B cell (primary cell): ENCODE measurements around the gene SLC30A1. TPM values are rescaled to one million over a fixed set of nuclear protein-coding genes. Genes with fewer than 3 reads are reported as not detected.

ENCODE experiments used
- ATAC-seq: fragments of 200-7000 bp; cut with Tn5 transposase; one replicate; pipeline ENCODE4 v1.10.0; 2021; ENCODE audit warnings: low read depth, mild to moderate bottlenecking, moderate number of reproducible peaks, moderate library complexity
- CTCF ChIA-PET: fragments of 350-600 bp; sonication (Branson Sonifier 250); formaldehyde crosslinking; loops from one replicate; lab custom pipeline; 2021; ENCODE audit warnings: antibody characterized with exemption, inconsistent platforms; lab: Charles Lee
- POLR2A ChIA-PET: fragments of 350-600 bp; sonication (Branson Sonifier 250); formaldehyde crosslinking; loops from one replicate; lab custom pipeline; 2021; ENCODE audit warnings: antibody characterized with exemption; lab: Charles Lee
- DNase-seq: peaks from one replicate; pipeline ENCODE4 v3.0.0; 2013
- H2AFZ ChIP-seq: 2 replicates; pipeline ENCODE4 v1.6.1; 2012; ENCODE audit warnings: mild to moderate bottlenecking, low read depth, low read length; ENCODE audit not compliant: insufficient read depth, poor library complexity, severe bottlenecking
- H3K27ac ChIP-seq, 2 donors: 1 replicate in 1 of 2; 2 replicates in 1 of 2; pipeline ENCODE4 v1.5.1; 2012 to 2013; ENCODE audit warnings: low read length in 2 of 2, mild to moderate bottlenecking in 2 of 2, moderate library complexity in 1 of 2
- H3K27me3 ChIP-seq, 4 experiments: fragments of 200-600 bp in 1 of 4; sonication (generic) in 1 of 4; replicated peaks in 1 of 4; 1 replicate in 2 of 4; 2 replicates in 2 of 4; pipeline versions ENCODE4 v1.6.1 to v1.7.0; 2013 to 2016; ENCODE audit warnings: low read length in 3 of 4, mild to moderate bottlenecking in 2 of 4, mixed read lengths in 1 of 4, moderate library complexity in 1 of 4; ENCODE audit not compliant: insufficient read depth in 4 of 4, control insufficient read depth in 3 of 4; ENCODE audit errors: control extremely low read depth in 1 of 4
- H3K36me3 ChIP-seq, 2 experiments: replicated peaks in 1 of 2; 1 replicate in 1 of 2; 2 replicates in 1 of 2; pipeline versions ENCODE4 v1.6.1 to v1.7.1; 2013; ENCODE audit warnings: low read length in 1 of 2; ENCODE audit not compliant: insufficient read depth in 2 of 2, control insufficient read depth in 1 of 2; ENCODE audit errors: control extremely low read depth in 1 of 2, extremely low read depth in 1 of 2
- H3K4me1 ChIP-seq, 2 donors: fragments of 200-600 bp in 1 of 2; sonication (generic) in 1 of 2; 1 replicate in 1 of 2; 2 replicates in 1 of 2; pipeline versions ENCODE4 v1.5.1 to v1.6.1; 2013 to 2017; ENCODE audit warnings: low read length in 2 of 2; ENCODE audit not compliant: control insufficient read depth in 2 of 2, insufficient read depth in 2 of 2
- H3K4me2 ChIP-seq: replicated peaks from 2 replicates; pipeline ENCODE3; 2012; ENCODE audit warnings: mild to moderate bottlenecking, low read depth, low read length; ENCODE audit not compliant: poor library complexity, severe bottlenecking
- H3K4me3 ChIP-seq, 5 experiments: fragments of 200-600 bp in 1 of 5; sonication (generic) in 1 of 5; 1 replicate in 3 of 5; 2 replicates in 2 of 5; pipeline versions ENCODE4 v1.5.1 to v1.7.0; 2011 to 2016; ENCODE audit warnings: low read length in 4 of 5, mild to moderate bottlenecking in 4 of 5, low read depth in 2 of 5, control low read depth in 1 of 5, moderate library complexity in 1 of 5; ENCODE audit not compliant: insufficient read depth in 1 of 5; ENCODE audit errors: control extremely low read depth in 1 of 5, extremely low read depth in 1 of 5
- H3K79me2 ChIP-seq: fragments of 200-600 bp; sonication (generic); one replicate; pipeline ENCODE4 v1.6.0; 2016; ENCODE audit warnings: low read length; ENCODE audit not compliant: control insufficient read depth, insufficient read depth
- H3K9ac ChIP-seq: fragments of 200-600 bp; sonication (generic); 2 replicates; pipeline ENCODE4 v1.6.1; 2017; ENCODE audit warnings: mild to moderate bottlenecking, low read length, moderate library complexity
- H3K9me3 ChIP-seq, 3 donors: one replicate each; pipeline versions ENCODE4 v1.6.1 to v1.7.1; 2013; ENCODE audit warnings: low read length in 2 of 3; ENCODE audit not compliant: control insufficient read depth in 2 of 3, insufficient read depth in 1 of 3; ENCODE audit errors: control extremely low read depth in 1 of 3
- H4K20me1 ChIP-seq: 2 replicates; pipeline ENCODE4 v1.6.0; 2012; ENCODE audit warnings: mild to moderate bottlenecking, low read length; ENCODE audit not compliant: insufficient read depth, control insufficient read depth, poor library complexity, severe bottlenecking
- H3K27ac Mint-ChIP-seq: one replicate; pipeline ENCODE4 v1.8.0; 2021; ENCODE audit warnings: mixed read lengths
- H3K27me3 Mint-ChIP-seq: one replicate; pipeline ENCODE4 v1.8.0; 2021; ENCODE audit warnings: mixed read lengths
- H3K4me1 Mint-ChIP-seq: one replicate; pipeline ENCODE4 v1.8.0; 2021; ENCODE audit warnings: mixed read lengths
- H3K4me3 Mint-ChIP-seq: one replicate; pipeline ENCODE4 v1.8.0; 2021; ENCODE audit warnings: mixed read lengths
- H3K9me3 Mint-ChIP-seq: one replicate; pipeline ENCODE4 v1.8.0; 2022; ENCODE audit warnings: mixed read lengths; ENCODE audit not compliant: insufficient read depth
- CTCF ChIP-seq: fragments of 200-600 bp; IDR thresholded peaks from one replicate; pipeline ENCODE4 v1.8.0; 2022; ENCODE audit warnings: antibody characterized with exemption, mild to moderate bottlenecking
- EZH2 ChIP-seq: IDR thresholded peaks from 2 replicates; pipeline ENCODE4 v1.6.1; 2012; ENCODE audit warnings: borderline replicate concordance, low read depth, mild to moderate bottlenecking, moderate library complexity, low read length; ENCODE audit not compliant: insufficient read depth, poor library complexity, severe bottlenecking
- WGBS: methylation state at CpG from one replicate; pipeline ENCODE4 v1.1.5; 2013; ENCODE audit warnings: missing lambda C conversion rate; ENCODE audit not compliant: insufficient coverage; 5-methylcytosine and 5-hydroxymethylcytosine counted together
- intact Hi-C: fragments of 100-400 bp; cut with micrococcal nuclease; formaldehyde crosslinking; loops from one replicate; pipeline ENCODE4 v1.10.0; 2022
- polyA plus RNA-seq: library from polyadenylated mRNA; depleted of rRNA; stranded (reverse); fragments of >200 nt; gene quantifications from 2 replicates; pipeline ENCODE4 v1.2.3, GENCODE V29; 2012
- total RNA-seq, 2 donors: library from RNA; stranded (reverse); fragments of 120-200 nt in 1 of 2; gene quantifications; 1 replicate in 1 of 2; 2 replicates in 1 of 2; pipeline versions ENCODE4 v1.2.3 to v1.2.4, GENCODE V29; 2013 to 2022

Gene SLC30A1
- total and polyA plus RNA-seq, 2 donors (not counting 1 experiment from before 2014, with no cell fraction given), result 1.7 to 12.2 TPM

GRCh38 chr1:211607754-211608473, 29.0 kb upstream of the SLC30A1 start:
- Histone ChIP-seq H3K9ac (no peak overlapping the region), H3K9me3 (no peaks in the 10 kb centered on the region), H2AFZ (peak overlapping the region; percentile 90), H4K20me1 (no peaks in the 10 kb centered on the region), H3K27ac (no peak overlapping the region), H3K4me2 (no peak overlapping the region), H3K36me3 (no peaks in the 10 kb centered on the region), H3K4me3 (no peak overlapping the region), H3K27me3 (no peaks in the 10 kb centered on the region), H3K4me1 (peaks cover 18 to 23% of the 10 kb centered on the region in 2 donors), H3K79me2 (peaks cover 14% of the 10 kb centered on the region)
- Mint-ChIP-seq H3K27me3 (no peaks in the 10 kb centered on the region), H3K27ac (peak overlapping the region; percentile 4), H3K4me3 (peak overlapping the region; percentile 33), H3K9me3 (no peaks in the 10 kb centered on the region), H3K4me1 (peaks cover 25% of the 10 kb centered on the region)
- TF ChIP-seq EZH2, result no peak
- TF ChIP-seq CTCF, result no peak
- ATAC-seq (no peak), DNase-seq (no peak)
- 100% methylated on average over 5 of the region's 6 CpGs for WGBS
- CTCF ChIA-PET, result interaction anchor here (0.8 to 2.9 kb wide), 5 partner anchors 17 to 47 kb away, joined by 4 to 12 read pairs (median 8); partner anchors contain the start of gene SLC30A1
- intact Hi-C loops, result no loop called here
- POLR2A ChIA-PET, result interaction anchor here (2.2 kb wide), 1 partner anchor 28 kb away, joined by 14 read pairs; the partner anchor contains the start of gene SLC30A1
